Ectodermal cell (in vitro differentiated cells): ENCODE measurements around the gene PSMD5.
"Not testable (repeated sequence)": the region's sequence is repeated elsewhere in the genome, so short reads cannot be mapped to it uniquely, and the experiment has no call there.

ENCODE experiments used
- H3K27ac ChIP-seq: 2 replicates; pipeline ENCODE4 v1.7.0; 2013; ENCODE audit warnings: mild to moderate bottlenecking, low read depth, low read length; ENCODE audit not compliant: insufficient read depth, poor library complexity, severe bottlenecking
- H3K27me3 ChIP-seq: 2 replicates; pipeline ENCODE4 v1.7.0; 2013; ENCODE audit warnings: mild to moderate bottlenecking, low read length; ENCODE audit not compliant: insufficient read depth, control insufficient read depth, poor library complexity, severe bottlenecking
- H3K36me3 ChIP-seq: one replicate; pipeline ENCODE4 v1.7.0; 2013; ENCODE audit warnings: low read length; ENCODE audit not compliant: control insufficient read depth, insufficient read depth
- H3K4me1 ChIP-seq: one replicate; pipeline ENCODE4 v1.7.0; 2013; ENCODE audit warnings: low read length; ENCODE audit not compliant: control insufficient read depth, insufficient read depth
- H3K4me3 ChIP-seq: 2 replicates; pipeline ENCODE4 v1.7.0; 2013; ENCODE audit warnings: low read depth, low read length, control low read depth; ENCODE audit not compliant: insufficient read depth
- H3K9me3 ChIP-seq: 2 replicates; pipeline ENCODE4 v1.7.0; 2013; ENCODE audit warnings: mild to moderate bottlenecking, low read length, moderate library complexity; ENCODE audit not compliant: control insufficient read depth
- WGBS, 2 experiments: methylation state at CpG; one replicate each; pipeline ENCODE4 v1.1.7; 2013; ENCODE audit warnings: missing lambda C conversion rate in 2 of 2; 5-methylcytosine and 5-hydroxymethylcytosine counted together

Gene PSMD5

GRCh38 chr9:120808931-120809330, 33.8 kb downstream of the PSMD5 start:
- Histone ChIP-seq H3K27me3 (no peaks in the 10 kb centered on the region), H3K9me3 (no peaks in the 10 kb centered on the region), H3K36me3 (no peaks in the 10 kb centered on the region), H3K4me3 (no peak overlapping the region), H3K27ac (no peak overlapping the region), H3K4me1 (no peaks in the 10 kb centered on the region)

- Histone ChIP-seq H3K27ac (no peak overlapping the region), H3K9me3 (no peaks in the 10 kb centered on the region), H3K4me1 (no peaks in the 10 kb centered on the region), H3K36me3 (no peaks in the 10 kb centered on the region), H3K27me3 (no peaks in the 10 kb centered on the region), H3K4me3 (no peak overlapping the region)
Measured at GRCh38 chr9:120807607-120808379, 34.9 kb downstream of the PSMD5 start.

GRCh38 chr9:120804784-120805363, 37.8 kb downstream of the PSMD5 start:
- 92% methylated on average over 3 of the region's 3 CpGs for WGBS, 2 experiments
- H3K36me3 ChIP-seq, result not testable (repeated sequence)

GRCh38 chr9:120801441-120801840, 41.3 kb downstream of the PSMD5 start:
- WGBS, 2 experiments, result 91 to 93% methylated on average over 7 of the region's 7 CpGs
- Histone ChIP-seq H3K4me3 (no peak overlapping the region), H3K36me3 (no peaks in the 10 kb centered on the region), H3K27me3 (no peaks in the 10 kb centered on the region), H3K9me3 (no peaks in the 10 kb centered on the region), H3K27ac (no peak overlapping the region), H3K4me1 (no peaks in the 10 kb centered on the region)

More at GRCh38 chr9:120804784-120805363, 37.8 kb downstream of the PSMD5 start:
- H3K27ac ChIP-seq, H3K4me3 ChIP-seq, H3K27me3 ChIP-seq, H3K4me1 ChIP-seq, H3K9me3 ChIP-seq: not testable (repeated sequence)

- H3K36me3 ChIP-seq, result peaks cover 3% of the 10 kb centered on the region
- H3K9me3 ChIP-seq, result no peaks in the 10 kb centered on the region
- 0% methylated on average over 72 of the region's 72 CpGs for WGBS, 2 experiments
- peak within 1 kb of the TSS; percentile 90 for H3K4me3 ChIP-seq
- peak within 1 kb of the TSS; percentile 68 for H3K27ac ChIP-seq
- no peaks in the 10 kb centered on the region for H3K27me3 ChIP-seq
- peaks cover 8% of the 10 kb centered on the region for H3K4me1 ChIP-seq
Measured at GRCh38 chr9:120792898-120793765, 49.6 kb downstream of the PSMD5 start, which contains the start of gene FBXW2. Gene FBXW2, minus strand, starts transcription at chr9:120793416. Its CDS starts 5,158 bp downstream, at chr9:120788258.

GRCh38 chr9:120791161-120791560, 51.6 kb downstream of the PSMD5 start:
- 99 to 100% methylated on average over 3 of the region's 3 CpGs for WGBS, 2 experiments
- no peak overlapping the region for H3K4me3 ChIP-seq
- no peaks in the 10 kb centered on the region for H3K9me3 ChIP-seq
- H3K27me3 ChIP-seq, result no peaks in the 10 kb centered on the region
- H3K27ac ChIP-seq, result no peak overlapping the region
- peaks cover 8% of the 10 kb centered on the region for H3K4me1 ChIP-seq
- H3K36me3 ChIP-seq, result peaks cover 6% of the 10 kb centered on the region

GRCh38 chr9:120787933-120788332, 54.8 kb downstream of the PSMD5 start:
- peaks cover 9% of the 10 kb centered on the region for H3K36me3 ChIP-seq
- WGBS, 2 experiments, result 93 to 98% methylated on average over 4 of the region's 4 CpGs
- no peak overlapping the region for H3K27ac ChIP-seq

GRCh38 chr9:120783602-120784047, 59.1 kb downstream of the PSMD5 start:
- Histone ChIP-seq H3K36me3 (peaks cover 9% of the 10 kb centered on the region), H3K27ac (no peak overlapping the region)
- 93 to 95% methylated on average over 2 of the region's 2 CpGs for WGBS, 2 experiments

More at GRCh38 chr9:120787933-120788332, 54.8 kb downstream of the PSMD5 start:
- H3K4me1 ChIP-seq, result peaks cover 8% of the 10 kb centered on the region
- no peaks in the 10 kb centered on the region for H3K27me3 ChIP-seq
- no peak overlapping the region for H3K4me3 ChIP-seq
- no peaks in the 10 kb centered on the region for H3K9me3 ChIP-seq

GRCh38 chr9:120781236-120781635, 61.5 kb downstream of the PSMD5 start:
- H3K27me3 ChIP-seq, result no peaks in the 10 kb centered on the region
- WGBS, 2 experiments, result 94% methylated on average over 2 of the region's 2 CpGs
- H3K36me3 ChIP-seq, result peaks cover 19% of the 10 kb centered on the region
- no peak overlapping the region for H3K27ac ChIP-seq
- H3K4me3 ChIP-seq, result no peak overlapping the region
- H3K9me3 ChIP-seq, result no peaks in the 10 kb centered on the region
- no peaks in the 10 kb centered on the region for H3K4me1 ChIP-seq

More at GRCh38 chr9:120783602-120784047, 59.1 kb downstream of the PSMD5 start:
- no peak overlapping the region for H3K4me3 ChIP-seq
- H3K4me1 ChIP-seq, result no peaks in the 10 kb centered on the region
- H3K9me3 ChIP-seq, result no peaks in the 10 kb centered on the region
- H3K27me3 ChIP-seq, result no peaks in the 10 kb centered on the region

- no peak overlapping the region for H3K27ac ChIP-seq
- no peaks in the 10 kb centered on the region for H3K9me3 ChIP-seq
- no peak overlapping the region for H3K4me3 ChIP-seq
- H3K27me3 ChIP-seq, result no peaks in the 10 kb centered on the region
- no peaks in the 10 kb centered on the region for H3K4me1 ChIP-seq
- WGBS, 2 experiments, result 98 to 100% methylated on average over 3 of the region's 3 CpGs
- H3K36me3 ChIP-seq, result peaks cover 23% of the 10 kb centered on the region
Measured at GRCh38 chr9:120780367-120780766, 62.4 kb downstream of the PSMD5 start.
